NB4 (cell line): ENCODE results near the gene RNF175.

Source experiments
- DNase-seq: peaks from one replicate; pipeline ENCODE4 v3.0.0; 2010; ENCODE audit warnings: low read depth
- H3K4me3 ChIP-seq: one replicate; pipeline ENCODE4 v1.5.1; 2011; ENCODE audit warnings: mild to moderate bottlenecking, low read depth, low read length, moderate library complexity
- CTCF ChIP-seq: IDR thresholded peaks from one replicate; pipeline ENCODE4 v1.5.1; 2012; ENCODE audit warnings: low read depth, low read length
- MYC ChIP-seq: IDR thresholded peaks from 2 replicates; pipeline ENCODE4 v1.6.1; 2011; ENCODE audit warnings: low read depth, low read length
- POLR2A ChIP-seq: IDR thresholded peaks from 2 replicates; pipeline ENCODE4 v1.6.1; 2011; ENCODE audit warnings: mild to moderate bottlenecking; ENCODE audit not compliant: insufficient read length; ENCODE audit errors: extremely low read depth
- TF ChIP-seq, protein P1 (sequence below): IDR thresholded peaks from 2 replicates; pipeline ENCODE4 v1.6.1; 2011; ENCODE audit warnings: low read depth, low read length

RNF175 gene

DNA sequence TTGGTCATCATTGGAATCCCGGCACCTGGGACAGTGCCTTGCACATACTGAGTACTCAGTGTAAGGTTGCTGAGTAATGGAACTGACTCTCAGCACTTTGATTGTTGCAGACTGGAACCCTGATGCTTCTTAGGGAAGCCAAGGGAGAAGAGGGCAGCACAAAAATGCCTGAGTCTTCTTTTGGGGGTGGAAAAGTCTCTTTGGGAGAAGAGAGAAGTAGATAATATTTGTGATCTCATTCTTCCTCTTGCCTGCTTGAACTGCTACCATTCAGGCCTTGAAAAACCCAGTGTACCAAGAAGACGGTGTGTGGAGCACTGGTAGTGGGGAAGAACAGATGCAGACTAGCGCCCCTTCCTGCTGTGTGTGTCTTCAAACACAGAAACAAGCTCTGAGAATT is 16.8 kb upstream of the RNF175 start:
- H3K4me3 ChIP-seq = no peak overlapping the region
- TF ChIP-seq POLR2A = no peak
- TF ChIP-seq MYC = no peak
- no peak for TF ChIP-seq CTCF
- TF ChIP-seq, protein P1, sequence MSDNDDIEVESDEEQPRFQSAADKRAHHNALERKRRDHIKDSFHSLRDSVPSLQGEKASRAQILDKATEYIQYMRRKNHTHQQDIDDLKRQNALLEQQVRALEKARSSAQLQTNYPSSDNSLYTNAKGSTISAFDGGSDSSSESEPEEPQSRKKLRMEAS = no peak
- DNase-seq = no peak

GRCh38 chr4:153773236-153773690 is 13.4 kb upstream of the RNF175 start:
- no peak overlapping the region for H3K4me3 ChIP-seq
- TF ChIP-seq MYC = no peak
- no peak for TF ChIP-seq CTCF
- TF ChIP-seq, protein P1 = no peak
- no peak for TF ChIP-seq POLR2A
- DNase-seq = peak; percentile 46

- peak; percentile 46 for DNase-seq
- H3K4me3 ChIP-seq = no peak overlapping the region
- TF ChIP-seq, protein P1 = no peak
- TF ChIP-seq POLR2A (no peak), MYC (no peak), CTCF (no peak)
Observed at GRCh38 chr4:153771046-153771445, 11.2 kb upstream of the RNF175 start.

- no peak for DNase-seq
- TF ChIP-seq MYC (no peak), CTCF (no peak)
- TF ChIP-seq, protein P1 = no peak
Observed at GRCh38 chr4:153766758-153767157, 6.9 kb upstream of the RNF175 start.

DNA sequence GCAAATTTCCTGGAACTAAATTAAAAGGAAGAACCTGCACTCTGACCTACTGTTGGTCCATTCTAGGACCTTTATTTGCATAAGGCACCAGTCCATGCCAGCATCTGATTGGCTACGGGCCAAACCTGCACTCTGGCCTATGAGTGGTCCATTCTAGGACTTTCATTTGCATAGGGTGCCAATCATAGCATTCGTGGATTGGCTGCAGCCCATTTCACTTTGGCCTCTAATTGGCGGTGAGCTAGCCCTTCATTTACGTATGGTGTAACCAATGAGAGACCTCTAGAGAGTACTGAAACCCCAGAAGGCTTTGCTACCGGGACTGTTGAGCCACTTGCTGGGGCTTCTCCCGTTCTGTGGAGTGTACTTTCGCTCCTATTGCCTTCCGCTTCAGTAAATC is 6.1 kb upstream of the RNF175 start:
- no peak overlapping the region for H3K4me3 ChIP-seq
- TF ChIP-seq, protein P1 = no peak
- no peak for TF ChIP-seq CTCF
- no peak for TF ChIP-seq MYC
- TF ChIP-seq POLR2A = no peak
- DNase-seq = no peak

More at GRCh38 chr4:153766758-153767157, 6.9 kb upstream of the RNF175 start:
- H3K4me3 ChIP-seq = no peak overlapping the region

DNA sequence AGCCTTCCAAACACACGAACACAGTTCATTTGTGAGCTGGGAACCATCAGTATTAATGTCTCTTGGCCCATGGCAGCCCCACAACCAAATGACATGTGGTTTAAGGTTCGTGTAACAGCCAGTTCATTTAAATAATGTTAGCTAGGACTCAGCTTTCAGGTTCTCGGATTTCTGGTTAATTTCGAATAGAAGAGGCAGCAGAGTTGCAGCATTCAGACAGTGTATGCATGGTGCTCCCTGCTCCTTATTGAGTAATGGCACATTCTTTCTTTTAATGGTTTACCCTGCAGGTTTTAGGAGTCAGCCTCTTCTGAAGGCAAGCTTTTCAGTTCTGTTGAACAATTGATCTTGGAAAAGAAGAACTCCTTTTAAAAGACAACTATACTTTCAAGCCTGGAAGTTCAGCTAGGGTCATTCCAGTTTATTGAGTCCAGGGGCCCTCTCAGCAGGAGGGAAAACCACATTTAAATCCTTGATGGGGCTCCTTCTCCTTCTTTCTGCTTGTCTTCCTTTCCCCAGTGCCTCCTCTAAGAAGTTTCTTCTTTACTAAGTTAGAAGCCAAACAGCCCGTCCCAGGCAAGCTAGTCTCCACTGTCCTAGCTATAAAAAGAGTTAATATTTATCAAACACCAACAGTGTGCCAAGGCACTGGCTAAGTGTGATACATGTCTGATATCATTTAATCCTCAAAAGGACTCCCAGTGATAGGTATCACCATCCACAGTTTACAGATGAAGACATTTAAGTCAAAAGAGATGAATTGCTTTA is 5.0 kb upstream of the RNF175 start:
- DNase-seq = peak; percentile 39
- no peak overlapping the region for H3K4me3 ChIP-seq
- TF ChIP-seq MYC = no peak
- no peak for TF ChIP-seq CTCF
- TF ChIP-seq, protein P1 = no peak
- TF ChIP-seq POLR2A = no peak
